Testis (tissue), 3 donors: Measurements from ENCODE around the gene FRMD5. TPM values are rescaled to one million over a fixed set of nuclear protein-coding genes. Genes with fewer than 3 reads are reported as not detected.

Experiments used
- DNase-seq: peaks from one replicate; pipeline ENCODE4 v3.0.0-alpha.2; 2019
- H3K27ac ChIP-seq, 2 donors: fragments of 200-600 bp; sonication (generic); one replicate each; pipeline ENCODE4 v1.5.1; 2019
- H3K27me3 ChIP-seq: fragments of 200-600 bp; sonication (generic); one replicate; pipeline ENCODE4 v1.5.1; 2019
- H3K36me3 ChIP-seq: fragments of 200-600 bp; sonication (generic); one replicate; pipeline ENCODE4 v1.5.1; 2017; ENCODE audit warnings: low read depth; ENCODE audit errors: missing control alignments
- H3K4me1 ChIP-seq: fragments of 200-600 bp; sonication (generic); one replicate; pipeline ENCODE4 v1.5.1; 2019
- H3K4me3 ChIP-seq, 2 donors: fragments of 200-600 bp; sonication (generic); one replicate each; pipeline ENCODE4 v1.5.1; 2017 to 2019
- H3K9me3 ChIP-seq: fragments of 200-600 bp; sonication (generic); one replicate; pipeline ENCODE4 v1.5.1; 2017
- CTCF ChIP-seq, 3 experiments: fragments of 450-650 bp in 2 of 3; fragments of 200-600 bp in 1 of 3; sonication (generic) in 1 of 3; IDR thresholded peaks; one replicate each; pipeline ENCODE4 v1.5.1; 2016 to 2019; ENCODE audit warnings: antibody characterized with exemption in 3 of 3, mild to moderate bottlenecking in 2 of 3, moderate library complexity in 1 of 3
- POLR2A ChIP-seq: fragments of 450-650 bp; IDR thresholded peaks from one replicate; pipeline ENCODE4 v1.6.1; 2017; ENCODE audit warnings: antibody characterized with exemption, mild to moderate bottlenecking, moderate library complexity
- whole genome bisulfite sequencing, 2 donors: methylation state at CpG; one replicate each; pipeline ENCODE4 v1.1.5; 2018; 5-methylcytosine and 5-hydroxymethylcytosine counted together
- intact Hi-C: fragments of 100-400 bp; cut with DNase I; formaldehyde crosslinking; loops from one replicate; pipeline ENCODE4 v1.15.1; 2023; ENCODE audit warnings: low total_unique reads
- polyA plus RNA-seq: library from polyadenylated mRNA; stranded (reverse); fragments of 350-450 nt; fragmentation: Illumina TruSeq; extraction: RNeasy Lipid Tissue Mini Kit (QIAGEN cat#74804); gene quantifications from one replicate; pipeline ENCODE4 v1.2.3, GENCODE V29; 2014; ENCODE audit warnings: low read depth, low replicate concordance; ENCODE audit not compliant: insufficient read depth
- total RNA-seq, 2 donors: library from RNA; depleted of rRNA; stranded (reverse); fragments of >200 nt; gene quantifications; one replicate each; pipeline ENCODE4 v1.2.3, GENCODE V29; 2016

Gene FRMD5
- total and polyA plus RNA-seq, 3 donors from 2014 or later: 10.5 to 12.3 (median 10.6) TPM

- Histone ChIP-seq H3K27me3 (no peaks in the 10 kb centered on the region), H3K27ac (no peak overlapping the region), H3K4me1 (no peaks in the 10 kb centered on the region), H3K4me3 (no peak overlapping the region), H3K9me3 (no peaks in the 10 kb centered on the region), H3K36me3 (no peaks in the 10 kb centered on the region)
- TF ChIP-seq CTCF (IDR thresholded peaks at IDR 0.05) (no peak), POLR2A (no peak)
- no peak for DNase-seq
- WGBS, 2 donors: 50 to 60% methylated on average over 6 to 8 of the region's 8 CpGs
- intact Hi-C loops: no loop called here
Observed at GRCh38 chr15:44038755-44039191, 156.3 kb downstream of the FRMD5 start.

- Histone ChIP-seq H3K9me3 (no peaks in the 10 kb centered on the region), H3K4me1 (no peaks in the 10 kb centered on the region), H3K36me3 (no peaks in the 10 kb centered on the region), H3K27ac (no peak overlapping the region), H3K27me3 (no peaks in the 10 kb centered on the region), H3K4me3 (no peak overlapping the region)
- TF ChIP-seq CTCF (IDR thresholded peaks at IDR 0.05) (no peak), POLR2A (no peak)
- DNase-seq: no peak
- intact Hi-C loops: no loop called here
- WGBS, 2 donors: 77 to 83% methylated on average over 7 of the region's 7 CpGs
Observed at GRCh38 chr15:44035781-44036699, 159.0 kb downstream of the FRMD5 start.

GRCh38 chr15:44034933-44035624, 160.0 kb downstream of the FRMD5 start:
- H3K27me3 ChIP-seq: no peaks in the 10 kb centered on the region
- H3K4me1 ChIP-seq: no peaks in the 10 kb centered on the region
- TF ChIP-seq CTCF (IDR thresholded peaks at IDR 0.05) (no peak), POLR2A (no peak)
- H3K4me3 ChIP-seq: no peak overlapping the region
- intact Hi-C loops: no loop called here
- DNase-seq: no peak
- WGBS, 2 donors: 54 to 59% methylated on average over 3 of the region's 3 CpGs
- H3K36me3 ChIP-seq: no peaks in the 10 kb centered on the region
- H3K9me3 ChIP-seq: no peaks in the 10 kb centered on the region
- no peak overlapping the region for H3K27ac ChIP-seq

GRCh38 chr15:44034334-44034733, 160.7 kb downstream of the FRMD5 start:
- TF ChIP-seq CTCF (IDR thresholded peaks at IDR 0.05): no peak
- TF ChIP-seq POLR2A: no peak
- Histone ChIP-seq H3K9me3 (no peaks in the 10 kb centered on the region), H3K4me1 (no peaks in the 10 kb centered on the region), H3K4me3 (no peak overlapping the region), H3K36me3 (no peaks in the 10 kb centered on the region), H3K27ac (no peak overlapping the region), H3K27me3 (no peaks in the 10 kb centered on the region)
- no peak for DNase-seq
- intact Hi-C loops: no loop called here
- WGBS, 2 donors: 58 to 59% methylated on average over 2 of the region's 2 CpGs
